GM12801 (cell line): ENCODE results near the gene PIAS1.

Source experiments
- TF ChIP-seq, protein P1 (sequence below): IDR thresholded peaks from one replicate; pipeline ENCODE4 v1.5.1; 2011; ENCODE audit warnings: control low read depth; ENCODE audit not compliant: insufficient read length; ENCODE audit errors: extremely low read depth

Gene PIAS1

DNA sequence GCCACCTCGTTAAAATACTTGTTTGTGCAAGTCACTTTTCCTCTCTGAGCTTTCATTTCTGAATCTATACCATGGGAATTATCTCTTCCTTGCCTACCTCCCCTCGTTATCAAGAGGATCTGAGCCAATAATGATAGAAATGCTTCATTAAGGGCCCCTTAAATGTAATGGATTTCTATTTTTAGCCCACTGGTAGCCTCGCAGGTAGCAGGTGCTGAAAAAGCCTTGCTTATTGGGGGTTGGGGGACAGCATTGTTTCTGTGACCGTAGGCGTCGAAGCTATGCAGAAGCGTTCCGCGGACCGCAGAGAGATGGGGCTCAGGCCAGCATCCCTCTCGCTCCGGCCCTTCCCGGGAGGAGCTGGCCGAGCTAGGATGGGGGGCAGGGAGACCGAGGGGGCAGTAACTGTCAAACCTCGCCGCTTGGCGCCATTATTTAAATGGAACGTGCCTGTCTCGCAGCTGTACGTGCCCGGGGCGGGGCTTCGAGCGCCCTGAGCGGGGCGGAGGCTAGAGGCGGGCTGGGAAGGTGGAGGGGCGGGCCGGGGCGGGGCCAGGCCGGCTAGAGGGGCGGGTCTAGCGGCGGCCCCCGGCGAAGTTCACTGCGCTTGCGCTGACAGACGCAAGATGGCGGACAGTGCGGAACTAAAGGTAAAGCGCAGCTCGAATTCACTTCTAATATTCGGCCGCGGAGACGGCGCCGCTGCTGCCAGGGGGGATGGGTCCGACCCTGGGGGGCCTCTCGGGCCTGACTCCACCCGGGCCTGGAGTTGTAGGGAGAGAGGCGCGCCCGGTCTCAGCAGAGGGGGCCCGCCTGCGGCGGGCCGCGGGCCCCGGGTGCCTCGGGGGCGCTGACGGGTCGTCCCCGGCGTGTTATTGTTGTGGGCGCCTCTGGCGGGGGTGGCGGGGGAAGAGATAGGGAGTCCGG, at the start of gene PIAS1:
Gene PIAS1 (plus strand): TSS at position 615 of the 927 bp plus-strand sequence. CDS start 12 bp downstream, at position 627.
- TF ChIP-seq, protein P1, sequence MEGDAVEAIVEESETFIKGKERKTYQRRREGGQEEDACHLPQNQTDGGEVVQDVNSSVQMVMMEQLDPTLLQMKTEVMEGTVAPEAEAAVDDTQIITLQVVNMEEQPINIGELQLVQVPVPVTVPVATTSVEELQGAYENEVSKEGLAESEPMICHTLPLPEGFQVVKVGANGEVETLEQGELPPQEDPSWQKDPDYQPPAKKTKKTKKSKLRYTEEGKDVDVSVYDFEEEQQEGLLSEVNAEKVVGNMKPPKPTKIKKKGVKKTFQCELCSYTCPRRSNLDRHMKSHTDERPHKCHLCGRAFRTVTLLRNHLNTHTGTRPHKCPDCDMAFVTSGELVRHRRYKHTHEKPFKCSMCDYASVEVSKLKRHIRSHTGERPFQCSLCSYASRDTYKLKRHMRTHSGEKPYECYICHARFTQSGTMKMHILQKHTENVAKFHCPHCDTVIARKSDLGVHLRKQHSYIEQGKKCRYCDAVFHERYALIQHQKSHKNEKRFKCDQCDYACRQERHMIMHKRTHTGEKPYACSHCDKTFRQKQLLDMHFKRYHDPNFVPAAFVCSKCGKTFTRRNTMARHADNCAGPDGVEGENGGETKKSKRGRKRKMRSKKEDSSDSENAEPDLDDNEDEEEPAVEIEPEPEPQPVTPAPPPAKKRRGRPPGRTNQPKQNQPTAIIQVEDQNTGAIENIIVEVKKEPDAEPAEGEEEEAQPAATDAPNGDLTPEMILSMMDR, result no peak

DNA sequence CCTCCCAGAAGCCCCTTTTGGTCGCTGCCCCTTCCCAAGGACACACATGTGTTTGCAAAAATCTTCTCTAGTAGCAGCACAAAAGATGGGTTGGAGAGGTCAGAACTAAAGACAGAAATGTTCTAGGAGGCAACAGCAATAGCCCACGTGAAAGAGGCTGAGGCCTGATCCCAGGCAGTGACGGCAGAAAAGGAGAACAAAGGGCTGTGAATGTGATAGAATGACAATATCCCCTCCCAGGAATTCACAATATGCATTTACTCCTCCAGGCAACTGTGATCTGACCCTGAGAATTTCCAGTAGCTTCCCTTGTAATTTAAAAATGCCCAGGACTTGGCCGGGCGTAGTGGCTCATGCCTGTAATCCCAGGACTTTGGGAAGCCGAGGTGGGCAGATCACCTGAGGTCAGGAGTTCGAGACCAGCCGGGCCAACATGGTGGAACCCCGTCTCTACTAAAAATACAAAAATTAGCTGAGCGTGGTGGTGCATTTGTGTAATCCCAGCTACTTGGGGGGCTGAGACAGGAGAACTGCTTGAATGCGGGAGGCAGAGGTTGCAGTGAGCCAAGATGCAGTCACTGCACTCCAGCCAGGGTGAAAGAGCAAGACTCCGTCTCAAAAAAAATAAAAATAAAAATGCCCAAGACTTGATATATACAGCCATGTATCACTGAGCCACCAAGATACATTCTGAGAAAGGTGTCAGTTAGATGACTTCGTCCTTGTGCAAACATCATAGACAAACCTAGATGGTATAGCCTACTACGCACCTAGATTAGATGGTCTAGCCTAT, 43.6 kb upstream of the PIAS1 start:
- TF ChIP-seq, protein P1, result no peak

DNA sequence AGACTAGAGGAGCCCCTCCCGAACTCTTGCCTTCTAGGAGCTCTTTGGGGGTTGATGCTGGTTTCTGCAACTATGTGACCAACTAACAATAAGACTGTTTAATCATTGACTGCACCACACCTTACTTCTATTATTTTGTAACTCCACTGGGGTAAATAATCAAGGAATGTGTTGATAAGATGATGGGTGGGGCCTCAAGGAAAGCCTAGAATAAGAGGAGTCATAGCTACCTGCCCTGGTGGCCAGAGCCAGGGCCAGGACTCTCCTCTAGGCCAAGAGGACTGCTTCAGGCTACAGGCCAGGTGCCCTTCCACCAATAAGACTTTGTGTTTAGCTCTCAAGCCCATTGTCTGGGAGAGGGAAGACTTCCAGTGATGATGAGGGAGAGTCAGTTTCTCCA, 41.2 kb upstream of the PIAS1 start:
- TF ChIP-seq, protein P1, result no peak

DNA sequence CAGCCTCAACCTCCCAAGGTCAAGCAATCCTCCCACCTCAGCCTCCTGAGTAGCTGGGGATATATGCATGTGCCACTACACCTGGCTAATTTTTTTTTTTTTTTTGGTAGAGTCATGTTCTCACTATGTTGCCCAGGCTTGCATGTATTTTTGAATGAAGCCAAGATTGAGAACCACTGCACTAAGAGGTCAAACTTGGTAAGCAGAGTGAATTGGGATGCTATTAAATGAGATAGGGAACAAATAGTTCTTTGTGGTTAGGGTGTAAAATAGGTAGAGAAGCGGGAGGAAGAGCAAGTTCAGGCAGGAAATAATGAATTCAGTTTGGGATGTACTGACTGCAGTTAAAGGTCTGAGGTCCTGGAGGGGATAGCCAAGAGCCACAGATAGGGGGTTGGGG, 39.9 kb upstream of the PIAS1 start:
- TF ChIP-seq, protein P1, result no peak

DNA sequence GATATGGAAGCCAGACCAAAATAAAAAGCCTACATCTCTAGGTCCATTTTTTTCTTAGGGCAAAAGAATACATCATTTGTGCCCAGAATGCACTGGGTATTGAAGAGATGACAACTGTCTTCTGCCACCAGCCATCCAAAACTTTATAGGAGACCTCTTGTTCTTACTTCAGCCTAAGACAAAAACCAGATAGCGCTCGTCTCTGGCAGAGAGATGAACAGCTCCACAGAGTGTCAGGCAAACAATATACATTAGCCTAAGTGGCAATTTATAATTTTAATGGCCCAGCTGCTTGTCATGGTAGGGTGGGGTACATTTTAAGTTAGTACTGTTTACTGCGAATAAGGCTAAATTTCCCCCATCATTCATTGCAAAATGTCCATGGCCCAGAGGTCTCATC, 38.9 kb upstream of the PIAS1 start:
- TF ChIP-seq, protein P1, result no peak

DNA sequence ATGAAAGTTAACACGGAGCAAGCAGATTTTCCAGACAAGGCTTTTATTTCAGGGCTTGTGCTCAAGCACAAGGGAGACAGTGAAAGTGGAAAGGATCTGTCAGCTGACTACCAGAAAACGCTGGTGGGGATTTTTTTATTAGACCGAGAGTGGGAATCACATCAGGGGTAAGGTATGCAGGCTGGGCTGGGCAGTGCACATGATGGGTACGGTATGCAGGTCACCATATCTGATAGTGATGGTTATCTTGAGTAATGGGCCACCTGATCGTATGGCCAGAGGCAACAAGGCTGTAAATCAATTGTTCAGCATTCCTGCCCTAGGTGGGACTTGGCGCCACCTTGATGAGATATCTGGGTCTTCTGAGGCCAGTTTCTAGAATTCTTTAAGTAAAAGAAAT, 36.9 kb upstream of the PIAS1 start:
- TF ChIP-seq, protein P1, result no peak

DNA sequence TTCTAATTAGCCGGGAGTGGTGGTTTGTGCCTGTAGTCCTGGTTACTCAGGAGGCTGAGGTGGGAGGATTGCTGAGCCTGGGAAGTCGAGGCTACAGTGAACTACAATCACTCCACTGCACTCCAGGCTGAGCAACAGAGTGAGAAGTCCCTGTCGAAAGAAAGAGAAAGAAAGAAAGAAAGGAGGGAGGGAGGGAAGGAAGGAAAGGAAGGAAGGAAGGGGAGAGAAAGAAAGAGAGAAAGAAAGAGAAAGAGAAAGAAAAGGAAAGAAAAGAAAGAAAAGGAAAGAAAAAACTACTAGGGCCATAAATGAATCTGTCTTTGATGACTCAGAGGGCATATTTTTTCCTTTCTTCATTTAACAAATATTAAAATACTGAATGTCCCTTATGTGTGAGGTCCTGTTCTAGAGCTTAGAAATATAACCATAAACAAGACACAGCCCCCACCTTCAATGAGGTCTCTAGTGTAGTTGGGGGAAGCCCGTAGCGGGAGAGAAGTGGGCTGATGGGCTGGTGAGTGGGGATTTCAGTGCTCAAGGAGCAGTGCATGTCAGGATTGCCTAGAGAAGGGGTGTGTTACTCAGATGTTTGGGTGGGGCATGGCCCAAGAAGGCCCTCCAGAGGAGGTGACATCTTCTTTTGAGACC, 35.2 kb upstream of the PIAS1 start:
- TF ChIP-seq, protein P1, result no peak
